NCI-H460 (cell line): ENCODE measurements around the gene SLAMF9. TPM values are rescaled to one million over a fixed set of nuclear protein-coding genes. Genes with fewer than 3 reads are reported as not detected.

Source experiments
- DNase-seq: peaks from one replicate; pipeline ENCODE4 v3.0.0-alpha.2; 2016; ENCODE audit warnings: low read depth; ENCODE audit errors: extremely low read depth
- polyA plus RNA-seq: library from polyadenylated mRNA; depleted of rRNA; stranded (reverse); fragments of >200 nt; gene quantifications from 2 replicates; pipeline ENCODE4 v1.2.3, GENCODE V29; 2014; cell fraction: nucleus; rRNA removed
- total RNA-seq: library from RNA; depleted of rRNA; stranded (reverse); fragments of >200 nt; shearing (Covaris generic); gene quantifications from 2 replicates; pipeline ENCODE4 v1.2.3, GENCODE V29; 2014; rRNA removed

SLAMF9 gene
- total RNA-seq = not detected in 2 replicates
- not detected in 2 replicates for polyA plus RNA-seq

- DNase-seq = no peak
These were observed at the start of gene SLAMF9 for GRCh38 chr1:159953536-159954515. SLAMF9 (minus strand) TSS chr1:159954237; CDS start chr1:159954137, 100 bp downstream.

GRCh38 chr1:160001440-160001839 is 47.4 kb upstream of the SLAMF9 start:
- no peak for DNase-seq

GRCh38 chr1:159999204-159999603 is 45.2 kb upstream of the SLAMF9 start:
- DNase-seq = no peak

GRCh38 chr1:159996653-159997052 is 42.6 kb upstream of the SLAMF9 start:
- DNase-seq = no peak

GRCh38 chr1:159994896-159995295 is 40.9 kb upstream of the SLAMF9 start:
- DNase-seq = no peak

GRCh38 chr1:159993911-159994310 is 39.9 kb upstream of the SLAMF9 start:
- DNase-seq = no peak

GRCh38 chr1:159992161-159992560 is 38.1 kb upstream of the SLAMF9 start:
- DNase-seq = no peak

- DNase-seq = no peak
These were observed 37.5 kb upstream of the SLAMF9 start for GRCh38 chr1:159991513-159991912.

- no peak for DNase-seq
These were observed 36.0 kb upstream of the SLAMF9 start for GRCh38 chr1:159990005-159990404.

GRCh38 chr1:159989581-159989980 is 35.5 kb upstream of the SLAMF9 start:
- DNase-seq = no peak

- no peak for DNase-seq
These were observed 34.0 kb upstream of the SLAMF9 start for GRCh38 chr1:159988006-159988405.

- DNase-seq = no peak
These were observed 33.1 kb upstream of the SLAMF9 start for GRCh38 chr1:159987186-159987585.

- no peak for DNase-seq
These were observed 32.5 kb upstream of the SLAMF9 start for GRCh38 chr1:159986531-159986930.

- no peak for DNase-seq
These were observed 32.1 kb upstream of the SLAMF9 start for GRCh38 chr1:159986093-159986492.

- no peak for DNase-seq
These were observed 31.4 kb upstream of the SLAMF9 start for GRCh38 chr1:159985473-159985872.

GRCh38 chr1:159983681-159984080 is 29.6 kb upstream of the SLAMF9 start:
- DNase-seq = no peak

GRCh38 chr1:159982280-159982679 is 28.2 kb upstream of the SLAMF9 start:
- no peak for DNase-seq

GRCh38 chr1:159981351-159982055 is 27.5 kb upstream of the SLAMF9 start:
- no peak for DNase-seq

GRCh38 chr1:159980786-159981185 is 26.7 kb upstream of the SLAMF9 start:
- DNase-seq = no peak

GRCh38 chr1:159980076-159980475 is 26.0 kb upstream of the SLAMF9 start:
- DNase-seq = no peak

- DNase-seq = no peak
These were observed 25.2 kb upstream of the SLAMF9 start for GRCh38 chr1:159979257-159979656.

- DNase-seq = no peak
These were observed 24.0 kb upstream of the SLAMF9 start for GRCh38 chr1:159978107-159978398.
